ENCODE results near the gene PLK5. TPM values are rescaled to one million over a fixed set of nuclear protein-coding genes. Genes with fewer than 3 reads are reported as not detected.

PLK5 gene
- total and polyA plus RNA-seq, 7 donors = 0.32 to 0.36 TPM; not detected in 5

GRCh38 chr19:1540365-1540925 is 16.6 kb downstream of the PLK5 start:
- peak overlapping the region in 1 of 4 donors; percentile 10 for H3K4me3 ChIP-seq
- H3K27me3 ChIP-seq = no peaks in the 10 kb centered on the region
- WGBS, 2 donors = 40 to 70% methylated on average over 17 of the region's 17 CpGs
- no peaks in the 10 kb centered on the region for H3K9me3 ChIP-seq
- intact Hi-C loops (cut with DNase I) = no loop called here
- peak; percentile 75 for DNase-seq
- H3K27ac ChIP-seq = peak overlapping the region in 3 of 4 donors; percentile 63 to 77 (median 72)
- H3K4me1 ChIP-seq = peaks cover 0 to 27% (median 15%) of the 10 kb centered on the region in 4 donors
- no peaks in the 10 kb centered on the region for H3K36me3 ChIP-seq
- TF ChIP-seq EP300 (IDR thresholded peaks at IDR 0.05) = no peak
- no peak for TF ChIP-seq POLR2A (IDR thresholded peaks at IDR 0.05)
- TF ChIP-seq POLR2AphosphoS5 (IDR thresholded peaks at IDR 0.05) = peak in 1 of 4 donors; percentile 34
- TF ChIP-seq CTCF (IDR thresholded peaks at IDR 0.05) = no peak

DNA sequence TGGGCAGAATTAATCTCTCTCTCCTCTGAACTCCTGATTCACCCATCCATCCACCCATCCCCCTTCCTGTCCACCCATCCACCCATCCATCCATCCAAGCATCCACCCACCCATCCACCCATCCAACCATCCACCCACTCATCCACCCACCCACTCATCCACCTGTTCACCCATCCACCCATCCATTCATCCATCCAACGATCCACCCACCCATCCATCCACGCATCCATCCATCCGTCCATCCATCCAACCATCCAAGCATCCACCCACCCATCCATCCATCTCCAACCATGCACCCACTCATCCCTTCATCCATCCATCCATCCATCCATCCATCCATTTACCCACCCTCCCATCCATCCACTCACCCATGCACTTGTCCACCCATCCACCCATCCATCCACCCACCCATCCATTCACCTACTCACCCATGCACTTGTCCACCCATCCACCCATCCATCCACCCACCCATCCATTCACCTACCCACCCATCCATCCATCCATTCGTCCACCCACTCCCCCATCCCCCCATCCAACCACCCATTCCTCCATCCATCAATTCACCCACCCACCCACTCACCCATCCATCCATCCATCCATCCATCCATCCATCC is 25.6 kb downstream of the PLK5 start:
- Histone ChIP-seq H3K9me3 (no peaks in the 10 kb centered on the region), H3K27ac (no peak overlapping the region), H3K36me3 (no peaks in the 10 kb centered on the region), H3K27me3 (peaks cover 0 to 3% (median 0%) of the 10 kb centered on the region in 3 donors), H3K4me3 (no peak overlapping the region), H3K4me1 (peaks cover 0 to 6% (median 5%) of the 10 kb centered on the region in 4 donors)
- WGBS, 2 donors = 86 to 87% methylated on average over 4 of the region's 4 CpGs
- DNase-seq = no peak
- intact Hi-C loops (cut with DNase I) = no loop called here
- TF ChIP-seq EP300 (IDR thresholded peaks at IDR 0.05) = no peak
- no peak for TF ChIP-seq POLR2A (IDR thresholded peaks at IDR 0.05)
- TF ChIP-seq CTCF (IDR thresholded peaks at IDR 0.05) = no peak
- TF ChIP-seq POLR2AphosphoS5 (IDR thresholded peaks at IDR 0.05) = no peak

DNA sequence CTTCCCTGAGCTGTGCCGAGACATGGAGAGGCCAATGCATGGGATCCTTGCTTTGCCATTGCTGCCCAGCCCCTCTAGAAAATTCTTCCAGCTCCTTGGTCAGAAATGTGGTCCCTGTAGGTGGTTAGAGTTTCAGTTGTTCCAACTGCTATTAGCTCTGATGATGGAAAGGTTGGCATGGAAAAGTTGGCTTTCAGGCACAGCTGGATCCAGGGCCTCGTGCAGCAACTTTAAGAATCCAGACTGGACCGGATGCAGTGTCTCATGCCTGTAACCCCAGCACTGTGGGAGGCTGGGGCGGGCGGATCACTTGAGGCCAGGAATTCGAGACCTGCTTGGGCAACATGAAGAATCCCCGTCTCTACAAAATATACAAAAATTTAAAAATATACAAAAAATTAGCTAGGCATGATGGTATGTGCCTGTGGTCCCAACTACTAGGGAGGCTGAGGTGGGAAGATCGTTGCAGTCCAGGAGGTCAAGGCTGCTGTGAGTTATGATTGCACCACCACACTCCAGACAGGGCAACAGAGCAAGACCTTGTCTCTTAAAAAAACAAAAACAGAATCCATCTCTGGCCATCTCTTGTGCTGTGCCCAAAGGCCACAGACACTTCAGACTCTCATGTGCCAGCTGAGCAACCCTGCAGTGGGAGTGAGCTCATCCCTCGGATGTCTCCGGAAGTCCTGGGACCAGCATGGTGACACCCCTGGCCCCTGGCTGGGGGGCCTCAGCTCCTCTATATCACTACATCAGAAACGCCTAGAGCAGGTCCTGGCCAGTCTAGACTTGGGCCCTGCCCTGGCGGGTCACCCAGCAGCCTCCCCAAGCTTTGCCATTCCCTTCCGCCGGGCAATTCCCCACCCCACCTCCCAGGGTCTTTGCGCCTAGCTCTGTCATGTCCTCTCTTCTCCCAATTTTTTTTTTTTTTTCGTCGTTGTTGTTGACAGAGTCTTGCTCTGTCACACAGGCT is 27.5 kb downstream of the PLK5 start:
- TF ChIP-seq EP300 (IDR thresholded peaks at IDR 0.05) = no peak
- no peak for TF ChIP-seq CTCF (IDR thresholded peaks at IDR 0.05)
- TF ChIP-seq POLR2A (IDR thresholded peaks at IDR 0.05) = no peak
- TF ChIP-seq POLR2AphosphoS5 (IDR thresholded peaks at IDR 0.05) = no peak
- peaks cover 0 to 1% (median under 1%) of the 10 kb centered on the region in 4 donors for H3K4me1 ChIP-seq
- H3K27ac ChIP-seq = no peak overlapping the region
- peaks cover 0 to 15% (median 7%) of the 10 kb centered on the region in 4 donors for H3K36me3 ChIP-seq
- H3K27me3 ChIP-seq = no peaks in the 10 kb centered on the region
- no peak overlapping the region for H3K4me3 ChIP-seq
- H3K9me3 ChIP-seq = no peaks in the 10 kb centered on the region
- 84 to 85% methylated on average over 17 of the region's 17 CpGs for WGBS, 2 donors
- no peak for DNase-seq
- intact Hi-C loops (cut with DNase I) = no loop called here

DNA sequence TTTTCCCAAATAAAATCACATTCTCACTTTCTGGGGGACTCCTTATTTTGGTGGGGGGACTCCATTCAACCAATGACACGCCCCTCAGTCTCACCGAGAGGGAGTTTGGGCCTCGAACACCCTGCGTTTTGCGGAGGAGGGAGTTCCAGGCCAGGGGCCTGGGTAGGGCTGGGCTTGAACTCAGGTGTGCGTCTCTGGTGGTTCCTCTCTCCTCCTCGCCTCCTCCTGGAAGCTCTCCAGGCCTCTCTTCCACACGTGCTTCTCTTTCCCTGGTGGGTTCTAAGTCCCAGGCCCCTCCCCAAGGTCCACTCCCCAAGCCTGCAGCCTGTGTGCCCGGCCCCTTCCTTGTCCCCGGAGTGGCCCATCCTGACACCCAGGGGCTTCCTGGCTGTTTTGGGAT is 29.5 kb downstream of the PLK5 start:
- WGBS, 2 donors = 85 to 87% methylated on average over 10 of the region's 10 CpGs
- no peak for DNase-seq
- Histone ChIP-seq H3K36me3 (peaks cover 0 to 23% (median 10%) of the 10 kb centered on the region in 4 donors), H3K27ac (no peak overlapping the region), H3K27me3 (no peaks in the 10 kb centered on the region), H3K4me1 (no peaks in the 10 kb centered on the region), H3K4me3 (no peak overlapping the region), H3K9me3 (no peaks in the 10 kb centered on the region)
- intact Hi-C loops (cut with DNase I) = no loop called here
- TF ChIP-seq POLR2AphosphoS5 (IDR thresholded peaks at IDR 0.05) (no peak), EP300 (IDR thresholded peaks at IDR 0.05) (no peak), CTCF (IDR thresholded peaks at IDR 0.05) (no peak), POLR2A (IDR thresholded peaks at IDR 0.05) (no peak)
